Spleen (tissue), 11 donors: Measurements from ENCODE around the gene ENPP6. TPM values are rescaled to one million over a fixed set of nuclear protein-coding genes. Genes with fewer than 3 reads are reported as not detected.
A peak's percentile ranks its signal among the peaks of the same experiment; 100 is the strongest.

Experiments used
- DNase-seq: peaks from one replicate; pipeline ENCODE4 v3.0.0-alpha.2; 2020
- H3K27ac ChIP-seq, 8 donors: fragments of 200-600 bp; sonication (generic) in 7 of 8; 1 replicate in 4 of 8; 2 replicates in 4 of 8; pipeline versions ENCODE4 v1.5.0 to v1.8.0; 2016 to 2021; ENCODE audit warnings: inconsistent platforms in 4 of 8, mild to moderate bottlenecking in 4 of 8, moderate library complexity in 1 of 8
- H3K27me3 ChIP-seq, 7 donors: fragments of 200-600 bp; sonication (generic) in 6 of 7; replicated peaks in 1 of 7; 1 replicate in 4 of 7; 2 replicates in 3 of 7; pipeline versions ENCODE4 v1.5.0 to v1.8.0; 2016 to 2021; ENCODE audit warnings: inconsistent platforms in 3 of 7, mild to moderate bottlenecking in 1 of 7
- H3K36me3 ChIP-seq, 6 donors: fragments of 200-600 bp; sonication (generic) in 5 of 6; 1 replicate in 4 of 6; 2 replicates in 2 of 6; pipeline versions ENCODE4 v1.5.0 to v1.8.0; 2016 to 2021; ENCODE audit warnings: inconsistent platforms in 2 of 6
- H3K4me1 ChIP-seq, 6 donors: fragments of 200-600 bp; sonication (generic) in 5 of 6; 1 replicate in 3 of 6; 2 replicates in 3 of 6; pipeline versions ENCODE4 v1.5.0 to v1.8.0; 2016 to 2021; ENCODE audit warnings: inconsistent platforms in 3 of 6
- H3K4me3 ChIP-seq, 8 donors: fragments of 200-600 bp; sonication (generic) in 7 of 8; 1 replicate in 4 of 8; 2 replicates in 4 of 8; pipeline versions ENCODE4 v1.5.0 to v1.8.0; 2016 to 2021; ENCODE audit warnings: inconsistent platforms in 4 of 8, mild to moderate bottlenecking in 4 of 8, moderate library complexity in 2 of 8
- H3K9me3 ChIP-seq, 8 donors: fragments of 200-600 bp; sonication (generic) in 7 of 8; 1 replicate in 4 of 8; 2 replicates in 4 of 8; pipeline versions ENCODE4 v1.5.0 to v1.8.0; 2016 to 2021; ENCODE audit warnings: inconsistent platforms in 4 of 8
- POLR2A ChIP-seq, 3 donors: fragments of 450-650 bp; IDR thresholded peaks; one replicate each; pipeline ENCODE4 v1.5.1; 2017; ENCODE audit warnings: antibody characterized with exemption in 3 of 3, mild to moderate bottlenecking in 1 of 3
- POLR2AphosphoS5 ChIP-seq, 3 donors: sonication (generic); formaldehyde crosslinking; IDR thresholded peaks; one replicate each; pipeline ENCODE4 v1.5.1; 2017; ENCODE audit warnings: antibody characterized with exemption in 3 of 3
- WGBS, 5 donors: extraction: QIAGEN DNeasy Blood & Tissue Kit in 3 of 5; methylation state at CpG; one replicate each; pipeline versions ENCODE4 v1.1.5 to v1.1.7; 2013 to 2018; 5-methylcytosine and 5-hydroxymethylcytosine counted together
- intact Hi-C: fragments of 100-400 bp; cut with DNase I; formaldehyde crosslinking; loops from one replicate; pipeline ENCODE4 v1.15.0; 2023; ENCODE audit warnings: low total_unique reads
- polyA plus RNA-seq, 3 donors: library from polyadenylated mRNA; stranded (reverse); fragments of 200-250 nt; gene quantifications; one replicate each; pipeline ENCODE4 v1.2.1, GENCODE V29; 2013
- total RNA-seq, 7 donors: library from RNA; depleted of rRNA in 3 of 7; stranded (reverse); fragments of >200 nt in 3 of 7; fragmentation: NEBNext Ultra II Directional in 4 of 7; extraction: Animal tissue kit (Norgen Biotek cat#: 25700) in 4 of 7; gene quantifications; one replicate each; pipeline versions ENCODE4 v1.1.0 to v1.2.1, GENCODE V29; 2016 to 2021
- TF ChIP-seq, protein P1 (sequence below), 11 experiments: fragments of 200-600 bp in 7 of 11; fragments of 450-650 bp in 4 of 11; sonication (generic) in 4 of 11; IDR thresholded peaks in 8 of 11; conservative IDR thresholded peaks in 3 of 11; 1 replicate in 7 of 11; 2 replicates in 4 of 11; pipeline versions ENCODE4 v1.4.0 to v1.8.0; 2016 to 2021; ENCODE audit warnings: antibody characterized with exemption in 11 of 11, inconsistent platforms in 4 of 11, mild to moderate bottlenecking in 1 of 11
- donor health status: healthy with polysubstance abuse.
- donor health status: DM: no; HTN: no; CAD: no; lungs with moderate emphysema.
- donor health status: DM: no; HTN: no; CAD: no.
- donor health status: Bipolar disorder and iron deficiency.
- donor health status: healthy.
- donor health status: DM: no; HTN: no; CAD: no.
- donor health status: DM: yes; HTN: yes; CAD: no.

Gene ENPP6
- total and polyA plus RNA-seq, 10 donors, result 0.23 to 2.4 (median 1.1) TPM

- no peak overlapping the region for H3K4me3 ChIP-seq
- intact Hi-C loops, result no loop called here
- no peak for TF ChIP-seq POLR2AphosphoS5 (IDR thresholded peaks at IDR 0.05)
- TF ChIP-seq, protein P1, sequence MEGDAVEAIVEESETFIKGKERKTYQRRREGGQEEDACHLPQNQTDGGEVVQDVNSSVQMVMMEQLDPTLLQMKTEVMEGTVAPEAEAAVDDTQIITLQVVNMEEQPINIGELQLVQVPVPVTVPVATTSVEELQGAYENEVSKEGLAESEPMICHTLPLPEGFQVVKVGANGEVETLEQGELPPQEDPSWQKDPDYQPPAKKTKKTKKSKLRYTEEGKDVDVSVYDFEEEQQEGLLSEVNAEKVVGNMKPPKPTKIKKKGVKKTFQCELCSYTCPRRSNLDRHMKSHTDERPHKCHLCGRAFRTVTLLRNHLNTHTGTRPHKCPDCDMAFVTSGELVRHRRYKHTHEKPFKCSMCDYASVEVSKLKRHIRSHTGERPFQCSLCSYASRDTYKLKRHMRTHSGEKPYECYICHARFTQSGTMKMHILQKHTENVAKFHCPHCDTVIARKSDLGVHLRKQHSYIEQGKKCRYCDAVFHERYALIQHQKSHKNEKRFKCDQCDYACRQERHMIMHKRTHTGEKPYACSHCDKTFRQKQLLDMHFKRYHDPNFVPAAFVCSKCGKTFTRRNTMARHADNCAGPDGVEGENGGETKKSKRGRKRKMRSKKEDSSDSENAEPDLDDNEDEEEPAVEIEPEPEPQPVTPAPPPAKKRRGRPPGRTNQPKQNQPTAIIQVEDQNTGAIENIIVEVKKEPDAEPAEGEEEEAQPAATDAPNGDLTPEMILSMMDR (IDR thresholded peaks at IDR 0.05 in 8 of 11, conservative IDR thresholded peaks at IDR 0.05 in 3 of 11), result no peak
- TF ChIP-seq POLR2A (IDR thresholded peaks at IDR 0.05), result no peak
- 61 to 78% (median 65%) methylated on average over 4 of the region's 4 CpGs for WGBS, 5 donors
- H3K27ac ChIP-seq, result peak overlapping the region in 1 of 8 donors; percentile 8
- H3K4me1 ChIP-seq, result peaks cover 0 to 16% (median 3%) of the 10 kb centered on the region in 6 donors
- DNase-seq, result no peak
- H3K27me3 ChIP-seq, result peaks cover 0 to 15% (median 0%) of the 10 kb centered on the region in 7 donors
- H3K9me3 ChIP-seq, result no peaks in the 10 kb centered on the region
- H3K36me3 ChIP-seq, result no peaks in the 10 kb centered on the region
Observed at GRCh38 chr4:184148738-184149637, 68.7 kb downstream of the ENPP6 start.

DNA sequence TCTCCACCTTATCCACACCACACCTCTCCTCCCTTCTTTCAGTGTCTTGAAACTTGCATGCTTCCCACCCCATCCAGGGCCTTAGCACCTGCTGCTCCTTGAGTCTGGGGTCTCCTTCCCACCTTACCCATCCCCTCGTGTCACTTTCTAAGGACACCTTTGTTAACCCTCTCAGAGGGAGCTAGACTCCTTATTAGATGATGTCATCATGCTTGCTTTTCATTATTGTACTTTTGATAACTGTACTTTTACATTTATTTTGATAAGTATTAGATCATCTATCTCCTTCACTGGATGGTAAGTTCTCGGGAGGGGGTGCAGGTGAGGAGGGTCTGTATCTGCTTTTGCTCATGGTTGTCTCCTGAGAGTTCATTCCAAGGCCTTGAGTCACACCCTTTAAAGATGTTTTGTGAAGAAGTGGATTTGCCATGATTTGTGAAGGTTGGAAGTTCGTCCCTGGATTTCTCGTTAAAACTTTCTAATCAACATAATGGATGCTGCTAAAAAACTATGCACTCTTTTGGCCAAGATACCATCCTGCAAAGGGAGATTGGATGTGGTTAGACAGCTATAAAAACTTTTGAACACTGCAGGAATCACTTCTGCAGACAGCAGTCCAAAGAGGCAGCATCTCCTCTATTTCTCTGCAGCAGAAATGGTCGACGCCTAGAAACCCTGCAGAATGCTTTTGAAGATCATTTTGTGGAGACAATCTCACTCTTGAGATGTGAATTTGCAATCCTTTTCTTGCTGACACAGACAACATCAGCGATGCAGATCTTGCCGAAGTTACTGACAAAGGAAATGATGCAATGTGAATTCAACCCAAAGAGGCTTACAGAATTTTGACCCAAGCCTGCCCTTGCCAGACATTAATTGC, 69.6 kb downstream of the ENPP6 start:
- WGBS, 5 donors, result 48 to 64% (median 57%) methylated on average over 8 of the region's 8 CpGs
- intact Hi-C loops, result no loop called here

DNA sequence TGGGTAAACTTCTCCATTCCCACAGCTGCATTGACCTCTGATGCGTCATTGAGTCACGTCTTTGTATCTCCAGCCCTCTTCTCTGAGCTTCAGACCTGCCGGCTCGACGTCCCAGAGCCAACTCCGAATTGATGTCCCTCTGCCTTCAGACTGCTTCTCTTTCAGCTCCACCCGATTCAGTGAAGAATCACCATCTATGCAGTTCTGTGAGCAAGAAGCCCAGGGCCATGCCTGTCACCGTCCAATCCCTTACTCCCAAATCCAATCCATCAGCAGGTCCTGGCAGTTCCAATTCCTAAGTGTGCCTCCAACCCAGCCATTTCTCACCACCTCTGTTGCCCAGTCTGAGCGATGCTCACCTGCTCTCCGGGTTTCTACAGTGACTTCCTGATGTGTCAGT, 70.7 kb downstream of the ENPP6 start:
- Histone ChIP-seq H3K36me3 (no peaks in the 10 kb centered on the region), H3K27me3 (peaks cover 0 to 13% (median 0%) of the 10 kb centered on the region in 7 donors), H3K27ac (no peak overlapping the region), H3K4me1 (peaks cover 0 to 16% (median 3%) of the 10 kb centered on the region in 6 donors), H3K4me3 (no peak overlapping the region), H3K9me3 (no peaks in the 10 kb centered on the region)
- WGBS, 5 donors, result 74 to 87% (median 81%) methylated on average over 10 of the region's 10 CpGs
- TF ChIP-seq, protein P1 (IDR thresholded peaks at IDR 0.05 in 8 of 11, conservative IDR thresholded peaks at IDR 0.05 in 3 of 11), result no peak
- TF ChIP-seq POLR2AphosphoS5 (IDR thresholded peaks at IDR 0.05), result no peak
- no peak for TF ChIP-seq POLR2A (IDR thresholded peaks at IDR 0.05)
- intact Hi-C loops, result no loop called here
- no peak for DNase-seq

More for the DNA sequence above, 69.6 kb downstream of the ENPP6 start:
- Histone ChIP-seq H3K4me3 (no peak overlapping the region), H3K36me3 (no peaks in the 10 kb centered on the region), H3K4me1 (peaks cover 0 to 16% (median 3%) of the 10 kb centered on the region in 6 donors), H3K9me3 (no peaks in the 10 kb centered on the region), H3K27ac (no peak overlapping the region), H3K27me3 (peaks cover 0 to 20% (median 0%) of the 10 kb centered on the region in 7 donors)
- TF ChIP-seq POLR2A (IDR thresholded peaks at IDR 0.05) (no peak), POLR2AphosphoS5 (IDR thresholded peaks at IDR 0.05) (no peak)
- TF ChIP-seq, protein P1 (IDR thresholded peaks at IDR 0.05 in 8 of 11, conservative IDR thresholded peaks at IDR 0.05 in 3 of 11), result no peak
- no peak for DNase-seq
